HepG2 (cell line): ENCODE results near the gene TMEM217. TPM values are rescaled to one million over a fixed set of nuclear protein-coding genes. Genes with fewer than 3 reads are reported as not detected.
A peak's percentile ranks its signal among the peaks of the same experiment; 100 is the strongest.

ENCODE experiments used
- ADNP ChIP-seq: sonication (generic); formaldehyde crosslinking; IDR thresholded peaks from 2 replicates; pipeline ENCODE4 v1.4.0; 2020; ENCODE audit warnings: missing genetic modification reagents
- ARNT ChIP-seq: fragments of 450-650 bp; IDR thresholded peaks from 2 replicates; pipeline ENCODE4 v1.6.1; 2017
- BORCS8-MEF2B ChIP-seq: sonication (generic); formaldehyde crosslinking; IDR thresholded peaks from 2 replicates; pipeline ENCODE4 v1.8.0; 2022; ENCODE audit warnings: mild to moderate bottlenecking, missing genetic modification reagents
- CCAR2 ChIP-seq: fragments of 200-400 bp; formaldehyde crosslinking; optimal IDR thresholded peaks from 2 replicates; pipeline ENCODE3; 2018; ENCODE audit warnings: low read depth, mild to moderate bottlenecking, low read length, moderate library complexity
- FOXK2 ChIP-seq: fragments of 450-650 bp; IDR thresholded peaks from 2 replicates; pipeline ENCODE4 v1.6.1; 2016
- HCFC1 ChIP-seq: fragments of 150-350 bp; IDR thresholded peaks from 2 replicates; pipeline ENCODE4 v1.6.1; 2014; ENCODE audit warnings: low read depth, low read length
- HMGA1 ChIP-seq: sonication (generic); formaldehyde crosslinking; conservative IDR thresholded peaks from 2 replicates; pipeline ENCODE4 v1.4.0; 2020; ENCODE audit warnings: missing genetic modification reagents
- HOXA7 ChIP-seq: sonication (generic); formaldehyde crosslinking; IDR thresholded peaks from 2 replicates; pipeline ENCODE4 v1.8.1; 2022; ENCODE audit warnings: mild to moderate bottlenecking, missing genetic modification reagents, moderate library complexity
- KMT2A ChIP-seq: sonication (generic); formaldehyde crosslinking; IDR thresholded peaks from 2 replicates; pipeline ENCODE4 v1.4.0; 2020; ENCODE audit warnings: missing genetic modification reagents
- MEF2D ChIP-seq: sonication (generic); formaldehyde crosslinking; IDR thresholded peaks from 2 replicates; pipeline ENCODE4 v1.5.1; 2020; ENCODE audit warnings: mild to moderate bottlenecking, missing genetic modification reagents
- NFYC ChIP-seq: IDR thresholded peaks from 2 replicates; pipeline ENCODE4 v1.6.1; 2016; ENCODE audit warnings: missing genetic modification reagents, missing compliant biosample characterization
- PHF21A ChIP-seq: sonication (generic); formaldehyde crosslinking; IDR thresholded peaks from 2 replicates; pipeline ENCODE4 v1.5.0; 2020; ENCODE audit warnings: mild to moderate bottlenecking, missing genetic modification reagents
- SAP130 ChIP-seq: IDR thresholded peaks from 2 replicates; pipeline ENCODE4 v1.6.1; 2016; ENCODE audit warnings: low read depth
- SNRNP70 ChIP-seq: fragments of 200-400 bp; formaldehyde crosslinking; IDR thresholded peaks from 2 replicates; pipeline ENCODE4 v1.6.1; 2017; ENCODE audit warnings: mild to moderate bottlenecking, low read depth, low read length, moderate library complexity
- SP140L ChIP-seq: sonication (generic); formaldehyde crosslinking; IDR thresholded peaks from 2 replicates; pipeline ENCODE4 v1.4.0; 2020; ENCODE audit warnings: missing genetic modification reagents, borderline replicate concordance
- ZFP1 ChIP-seq: IDR thresholded peaks from 2 replicates; pipeline ENCODE4 v1.6.1; 2016
- ZFP41 ChIP-seq: sonication (generic); formaldehyde crosslinking; IDR thresholded peaks from 2 replicates; pipeline ENCODE4 v1.4.0; 2020; ENCODE audit warnings: mild to moderate bottlenecking, missing genetic modification reagents, borderline replicate concordance
- ZNF121 ChIP-seq: sonication (generic); formaldehyde crosslinking; IDR thresholded peaks from 2 replicates; pipeline ENCODE4 v1.5.0; 2020; ENCODE audit warnings: mild to moderate bottlenecking, missing genetic modification reagents
- ZNF605 ChIP-seq: sonication (generic); formaldehyde crosslinking; IDR thresholded peaks from 2 replicates; pipeline ENCODE4 v1.8.0; 2022; ENCODE audit warnings: mild to moderate bottlenecking, missing genetic modification reagents
- ZNF672 ChIP-seq: sonication (generic); formaldehyde crosslinking; IDR thresholded peaks from 2 replicates; pipeline ENCODE4 v1.8.1; 2022; ENCODE audit warnings: missing genetic modification reagents
- ZNF766 ChIP-seq: sonication (generic); formaldehyde crosslinking; IDR thresholded peaks from 2 replicates; pipeline ENCODE4 v1.5.0; 2020; ENCODE audit warnings: missing genetic modification reagents, borderline replicate concordance
- ZNF790 ChIP-seq: sonication (generic); formaldehyde crosslinking; IDR thresholded peaks from 2 replicates; pipeline ENCODE4 v1.8.0; 2022; ENCODE audit warnings: missing genetic modification reagents, mild to moderate bottlenecking, borderline replicate concordance
- polyA plus RNA-seq, 8 experiments: library from polyadenylated mRNA; depleted of rRNA in 3 of 8; stranded (reverse) in 7 of 8; unstranded in 1 of 8; fragments of >200 nt; fragmentation: Illumina TruSeq in 4 of 8; extraction: Trizol in 4 of 8; gene quantifications; 2 replicates each; pipeline versions ENCODE4 v1.2.1 to v1.2.3, GENCODE V29; 2011 to 2016; ENCODE audit warnings: low read depth in 4 of 8, missing spikeins in 1 of 8, mixed read lengths in 1 of 8; ENCODE audit not compliant: insufficient read depth in 1 of 8
- total RNA-seq, 5 experiments: library from RNA; depleted of rRNA; stranded (reverse); fragments of >200 nt; fragmentation: Illumina TruSeq; extraction: Trizol; gene quantifications; 2 replicates each; pipeline ENCODE4 v1.2.3, GENCODE V29; 2016; ENCODE audit warnings: low read depth in 1 of 5
- TF ChIP-seq, protein P1 (sequence below): sonication (generic); formaldehyde crosslinking; IDR thresholded peaks from 2 replicates; pipeline ENCODE4 v1.4.0; 2020; ENCODE audit warnings: mild to moderate bottlenecking, low read depth, missing genetic modification reagents
- TF ChIP-seq, protein P2 (sequence below): sonication (generic); formaldehyde crosslinking; IDR thresholded peaks from 2 replicates; pipeline ENCODE4 v1.4.0; 2020; ENCODE audit warnings: missing genetic modification reagents, borderline replicate concordance
- TF ChIP-seq, protein P3 (sequence below): sonication (generic); formaldehyde crosslinking; IDR thresholded peaks from 2 replicates; pipeline ENCODE4 v1.8.1; 2023; ENCODE audit warnings: missing genetic modification reagents, mild to moderate bottlenecking, borderline replicate concordance

The TMEM217 gene
- total and polyA plus RNA-seq, 2 of the 13 experiments (the other 11 are each of a cell fraction or from before 2014, with no cell fraction given) = 2.3 to 3.4 TPM

DNA sequence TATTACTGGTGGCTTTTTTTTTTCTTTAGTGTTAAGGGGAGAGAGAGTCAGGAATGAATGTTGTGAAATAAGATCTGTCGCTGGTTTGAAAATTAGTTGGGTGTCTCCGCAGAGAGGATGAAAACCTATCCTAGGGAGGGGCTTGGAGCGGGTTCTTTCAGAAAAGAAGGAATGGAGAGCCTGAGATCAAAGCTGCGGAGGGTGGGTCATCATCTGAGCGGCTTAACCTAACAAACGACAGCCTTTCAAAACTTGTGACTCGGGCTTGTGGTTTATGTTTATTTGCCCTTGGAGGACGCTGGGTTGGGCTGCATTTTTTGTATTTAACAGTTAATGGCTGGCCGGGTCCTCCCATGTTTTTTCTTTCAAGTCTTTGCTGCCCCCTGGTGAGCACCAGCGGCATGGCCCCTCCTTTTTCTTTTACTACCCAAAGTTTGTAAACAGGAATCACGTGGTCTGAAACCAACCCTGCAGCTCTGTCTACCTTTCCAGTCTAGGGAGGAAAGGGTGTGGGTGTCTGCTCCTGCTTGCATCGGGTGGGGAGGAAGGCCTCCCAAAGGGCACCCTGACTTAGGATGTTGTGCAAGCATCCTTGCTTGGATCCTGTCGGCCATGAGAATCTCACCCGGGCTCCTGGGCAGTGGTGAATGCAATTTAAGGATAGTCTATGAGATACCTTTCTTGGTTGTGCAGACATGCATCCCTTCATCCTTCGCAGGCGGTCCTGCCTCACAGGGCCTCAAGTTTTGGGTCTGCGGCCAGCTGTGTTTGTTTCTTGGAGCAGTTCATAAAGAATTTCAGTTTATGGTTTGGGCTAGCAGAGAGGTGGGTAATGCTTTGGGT is 85.8 kb downstream of the TMEM217 start (continued):
- 0 out of 2 replicates have a peak, but pooled peaks have one; percentile 16 for TF ChIP-seq MEF2D (CRISPR knock-in tag)
- no peak for TF ChIP-seq ZNF121 (CRISPR knock-in tag)
- peak; percentile 83 for TF ChIP-seq PHF21A (CRISPR knock-in tag)
- TF ChIP-seq ZNF672 (CRISPR knock-in tag) = no peak
- TF ChIP-seq HMGA1 = no peak
- TF ChIP-seq, protein P1, sequence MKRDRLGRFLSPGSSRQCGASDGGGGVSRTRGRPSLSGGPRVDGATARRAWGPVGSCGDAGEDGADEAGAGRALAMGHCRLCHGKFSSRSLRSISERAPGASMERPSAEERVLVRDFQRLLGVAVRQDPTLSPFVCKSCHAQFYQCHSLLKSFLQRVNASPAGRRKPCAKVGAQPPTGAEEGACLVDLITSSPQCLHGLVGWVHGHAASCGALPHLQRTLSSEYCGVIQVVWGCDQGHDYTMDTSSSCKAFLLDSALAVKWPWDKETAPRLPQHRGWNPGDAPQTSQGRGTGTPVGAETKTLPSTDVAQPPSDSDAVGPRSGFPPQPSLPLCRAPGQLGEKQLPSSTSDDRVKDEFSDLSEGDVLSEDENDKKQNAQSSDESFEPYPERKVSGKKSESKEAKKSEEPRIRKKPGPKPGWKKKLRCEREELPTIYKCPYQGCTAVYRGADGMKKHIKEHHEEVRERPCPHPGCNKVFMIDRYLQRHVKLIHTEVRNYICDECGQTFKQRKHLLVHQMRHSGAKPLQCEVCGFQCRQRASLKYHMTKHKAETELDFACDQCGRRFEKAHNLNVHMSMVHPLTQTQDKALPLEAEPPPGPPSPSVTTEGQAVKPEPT = no peak
- 0 out of 2 replicates have a peak, but pooled peaks have one; percentile 48 for TF ChIP-seq KMT2A (CRISPR knock-in tag)
- 0 out of 2 replicates have a peak, but pooled peaks have one; percentile 34 for TF ChIP-seq SP140L (CRISPR knock-in tag)
- TF ChIP-seq, protein P2, sequence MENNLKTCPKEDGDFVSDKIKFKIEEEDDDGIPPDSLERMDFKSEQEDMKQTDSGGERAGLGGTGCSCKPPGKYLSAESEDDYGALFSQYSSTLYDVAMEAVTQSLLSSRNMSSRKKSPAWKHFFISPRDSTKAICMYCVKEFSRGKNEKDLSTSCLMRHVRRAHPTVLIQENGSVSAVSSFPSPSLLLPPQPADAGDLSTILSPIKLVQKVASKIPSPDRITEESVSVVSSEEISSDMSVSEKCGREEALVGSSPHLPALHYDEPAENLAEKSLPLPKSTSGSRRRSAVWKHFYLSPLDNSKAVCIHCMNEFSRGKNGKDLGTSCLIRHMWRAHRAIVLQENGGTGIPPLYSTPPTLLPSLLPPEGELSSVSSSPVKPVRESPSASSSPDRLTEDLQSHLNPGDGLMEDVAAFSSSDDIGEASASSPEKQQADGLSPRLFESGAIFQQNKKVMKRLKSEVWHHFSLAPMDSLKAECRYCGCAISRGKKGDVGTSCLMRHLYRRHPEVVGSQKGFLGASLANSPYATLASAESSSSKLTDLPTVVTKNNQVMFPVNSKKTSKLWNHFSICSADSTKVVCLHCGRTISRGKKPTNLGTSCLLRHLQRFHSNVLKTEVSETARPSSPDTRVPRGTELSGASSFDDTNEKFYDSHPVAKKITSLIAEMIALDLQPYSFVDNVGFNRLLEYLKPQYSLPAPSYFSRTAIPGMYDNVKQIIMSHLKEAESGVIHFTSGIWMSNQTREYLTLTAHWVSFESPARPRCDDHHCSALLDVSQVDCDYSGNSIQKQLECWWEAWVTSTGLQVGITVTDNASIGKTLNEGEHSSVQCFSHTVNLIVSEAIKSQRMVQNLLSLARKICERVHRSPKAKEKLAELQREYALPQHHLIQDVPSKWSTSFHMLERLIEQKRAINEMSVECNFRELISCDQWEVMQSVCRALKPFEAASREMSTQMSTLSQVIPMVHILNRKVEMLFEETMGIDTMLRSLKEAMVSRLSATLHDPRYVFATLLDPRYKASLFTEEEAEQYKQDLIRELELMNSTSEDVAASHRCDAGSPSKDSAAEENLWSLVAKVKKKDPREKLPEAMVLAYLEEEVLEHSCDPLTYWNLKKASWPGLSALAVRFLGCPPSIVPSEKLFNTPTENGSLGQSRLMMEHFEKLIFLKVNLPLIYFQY (CRISPR knock-in tag) = no peak
- peak; percentile 99 for TF ChIP-seq FOXK2
- no peak for TF ChIP-seq SNRNP70
- TF ChIP-seq ZFP1 = no peak
- TF ChIP-seq ARNT = no peak
- TF ChIP-seq ZNF605 (CRISPR knock-in tag) = peak; percentile 35
- TF ChIP-seq HOXA7 = no peak
- TF ChIP-seq, protein P3, sequence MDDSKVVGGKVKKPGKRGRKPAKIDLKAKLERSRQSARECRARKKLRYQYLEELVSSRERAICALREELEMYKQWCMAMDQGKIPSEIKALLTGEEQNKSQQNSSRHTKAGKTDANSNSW (CRISPR knock-in tag) = no peak
- TF ChIP-seq ZNF766 (CRISPR knock-in tag) = peak; percentile 75; the same call in 1 of the 2 replicates
- TF ChIP-seq NFYC (CRISPR knock-in tag) = 0 out of 2 replicates have a peak, but pooled peaks have one; percentile 24
- TF ChIP-seq ADNP = no peak
- TF ChIP-seq BORCS8-MEF2B (CRISPR knock-in tag) = peak; percentile 69; the same call in 1 of the 2 replicates
- peak; percentile 94 for TF ChIP-seq SAP130 (CRISPR knock-in tag)
- no peak for TF ChIP-seq HCFC1
- no peak for TF ChIP-seq CCAR2
- TF ChIP-seq ZNF790 = no peak
- no peak for TF ChIP-seq ZFP41
